Mucosa of stomach (tissue), 1 donor: ENCODE results near the gene MARS1.

ENCODE experiments used
- H3K27me3 ChIP-seq: one replicate; pipeline ENCODE4 v1.7.0; 2013; ENCODE audit warnings: mild to moderate bottlenecking, low read length; ENCODE audit not compliant: control insufficient read depth, insufficient read depth
- H3K36me3 ChIP-seq: one replicate; pipeline ENCODE4 v1.7.0; 2013; ENCODE audit warnings: low read length; ENCODE audit not compliant: control insufficient read depth, insufficient read depth
- H3K4me1 ChIP-seq: one replicate; pipeline ENCODE4 v1.7.0; 2013; ENCODE audit warnings: mild to moderate bottlenecking, low read length; ENCODE audit not compliant: control insufficient read depth, insufficient read depth
- H3K4me3 ChIP-seq: one replicate; pipeline ENCODE4 v1.7.0; 2013; ENCODE audit warnings: low read length
- H3K9ac ChIP-seq: one replicate; pipeline ENCODE4 v1.7.0; 2013; ENCODE audit warnings: mild to moderate bottlenecking, low read length, moderate library complexity
- H3K9me3 ChIP-seq: one replicate; pipeline ENCODE4 v1.7.0; 2013; ENCODE audit warnings: mild to moderate bottlenecking, low read length, moderate library complexity; ENCODE audit not compliant: control insufficient read depth
- donor health status: Pancreatic carcinoma.

The MARS1 gene

DNA sequence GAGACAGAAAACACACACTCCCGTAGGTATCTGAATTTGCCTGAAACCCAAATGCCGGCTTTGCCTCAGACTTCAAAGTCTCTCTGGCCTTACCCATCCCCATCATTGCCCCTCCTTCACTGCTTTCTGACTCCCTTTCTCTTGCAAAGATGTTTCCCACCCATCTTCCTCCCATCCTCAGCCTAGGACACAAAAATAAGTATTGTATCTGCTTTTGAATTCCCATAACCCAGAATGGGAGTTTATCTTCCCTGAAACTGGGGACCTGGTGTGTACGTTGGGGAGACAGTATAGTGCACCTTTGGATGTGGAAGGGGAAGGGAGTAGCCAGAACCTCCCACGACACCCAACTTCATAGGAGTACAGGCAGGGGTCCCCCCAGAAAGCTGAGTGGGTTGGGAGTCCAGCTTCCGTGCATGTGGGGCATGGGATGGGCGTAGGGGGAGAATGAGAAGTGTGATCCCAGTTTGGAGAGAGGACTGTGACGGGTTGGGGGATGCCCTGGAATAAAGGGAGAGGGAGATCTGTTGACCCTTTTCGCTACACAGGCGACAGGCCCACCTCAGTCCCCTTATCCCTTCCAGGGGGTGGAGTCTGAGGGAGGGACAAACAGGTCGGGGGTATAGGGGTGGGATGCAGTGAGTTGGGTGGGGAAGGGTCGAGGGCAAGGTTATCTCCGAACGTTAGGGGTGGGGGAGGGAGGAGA is 61.5 kb downstream of the MARS1 start:
- Histone ChIP-seq H3K9ac (no peak overlapping the region), H3K4me1 (peaks cover 15% of the 10 kb centered on the region), H3K36me3 (no peaks in the 10 kb centered on the region), H3K4me3 (no peak overlapping the region), H3K27me3 (peaks cover 29% of the 10 kb centered on the region), H3K9me3 (no peaks in the 10 kb centered on the region)

DNA sequence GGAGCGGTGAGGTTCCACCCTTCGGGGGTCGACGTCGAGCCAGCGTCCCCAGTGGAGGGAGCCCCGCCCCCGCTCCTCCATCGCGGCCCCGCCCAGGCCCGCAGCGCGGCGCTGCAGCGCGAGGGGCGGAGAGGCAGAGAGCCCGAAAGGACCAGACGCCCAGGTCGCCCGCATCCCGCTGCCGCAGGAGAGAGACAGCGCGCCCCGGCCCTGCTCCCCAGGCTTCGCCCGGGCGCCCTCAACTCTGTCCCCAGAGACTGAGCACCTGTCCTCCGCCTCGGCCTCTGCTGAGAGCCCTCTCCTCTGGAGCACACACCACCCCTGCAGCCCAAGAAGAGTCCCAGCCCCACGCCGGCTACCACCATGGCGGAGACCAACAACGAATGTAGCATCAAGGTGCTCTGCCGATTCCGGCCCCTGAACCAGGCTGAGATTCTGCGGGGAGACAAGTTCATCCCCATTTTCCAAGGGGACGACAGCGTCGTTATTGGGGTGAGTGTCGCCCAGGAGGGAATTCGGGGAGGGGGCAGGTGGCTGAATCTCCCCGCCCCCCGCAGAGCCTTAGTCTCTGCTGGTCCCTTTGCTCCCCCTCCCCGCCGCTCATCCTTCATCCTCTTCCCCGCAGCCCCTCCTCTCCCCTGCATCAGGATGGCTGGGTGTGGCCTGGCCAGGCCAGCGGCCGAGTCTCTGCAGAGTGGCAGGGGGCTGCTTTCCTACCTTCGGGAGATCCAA is 62.2 kb downstream of the MARS1 start, which contains the start of gene KIF5A:
TSS of gene KIF5A (plus strand) at position 136 of the 732 bp plus-strand sequence. CDS start at position 364, 228 bp downstream.
- H3K4me1 ChIP-seq = peaks cover 15% of the 10 kb centered on the region
- no peaks in the 10 kb centered on the region for H3K36me3 ChIP-seq
- no peak within 1 kb of the TSS for H3K4me3 ChIP-seq
- no peaks in the 10 kb centered on the region for H3K9me3 ChIP-seq
- peaks cover 29% of the 10 kb centered on the region for H3K27me3 ChIP-seq
- peak within 1 kb of the TSS; percentile 20 for H3K9ac ChIP-seq

DNA sequence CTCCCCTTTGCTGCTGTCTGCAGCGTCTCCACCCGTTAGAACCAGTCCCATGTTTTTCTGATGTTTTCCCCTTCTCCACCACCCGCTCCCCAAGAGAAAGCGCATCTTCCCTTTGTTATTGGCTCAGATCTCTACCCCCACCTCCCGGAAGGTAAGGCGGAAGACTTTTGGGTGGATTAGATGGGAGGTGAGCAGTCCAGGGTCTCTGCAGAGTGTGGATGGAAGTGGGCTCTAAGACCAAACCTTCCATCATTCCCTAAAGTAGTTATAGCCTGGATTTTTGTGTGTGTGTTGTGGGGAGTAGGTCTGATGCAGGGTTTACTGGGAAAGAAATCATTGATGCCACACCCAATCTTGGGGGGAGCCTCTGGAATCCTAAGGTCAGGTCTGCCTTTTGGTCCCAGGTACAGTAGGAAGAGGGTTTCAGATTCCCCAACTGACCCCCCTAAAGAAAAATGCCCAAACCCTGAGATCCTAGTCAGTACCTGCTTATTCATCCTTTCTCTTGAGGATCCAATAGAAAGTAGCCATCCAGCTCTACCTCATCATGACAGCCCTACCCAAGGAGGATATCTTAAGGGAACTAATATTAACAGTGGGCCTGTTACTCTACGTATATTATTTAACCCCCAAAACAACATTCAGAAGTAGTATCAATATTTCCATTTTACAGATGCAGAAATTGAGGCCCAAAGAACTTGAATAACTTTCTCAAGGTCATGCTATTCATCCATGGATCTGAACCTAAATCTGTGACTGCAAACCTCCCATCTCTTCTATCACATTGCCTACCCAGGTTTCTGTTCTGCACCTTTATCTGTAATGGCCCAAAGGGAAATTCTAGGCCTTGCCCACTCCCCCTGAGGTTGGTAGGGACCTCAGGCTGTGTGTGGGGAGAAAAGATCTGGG is 63.0 kb downstream of the MARS1 start:
- H3K4me3 ChIP-seq = no peak overlapping the region
- no peaks in the 10 kb centered on the region for H3K36me3 ChIP-seq
- H3K9me3 ChIP-seq = no peaks in the 10 kb centered on the region
- no peak overlapping the region for H3K9ac ChIP-seq
- H3K4me1 ChIP-seq = peaks cover 12% of the 10 kb centered on the region
- peaks cover 29% of the 10 kb centered on the region for H3K27me3 ChIP-seq

GRCh38 chr12:57551637-57552305 is 63.9 kb downstream of the MARS1 start:
- Histone ChIP-seq H3K27me3 (peaks cover 29% of the 10 kb centered on the region), H3K4me3 (no peak overlapping the region), H3K9me3 (no peaks in the 10 kb centered on the region), H3K36me3 (no peaks in the 10 kb centered on the region), H3K9ac (no peak overlapping the region), H3K4me1 (peaks cover 7% of the 10 kb centered on the region)

DNA sequence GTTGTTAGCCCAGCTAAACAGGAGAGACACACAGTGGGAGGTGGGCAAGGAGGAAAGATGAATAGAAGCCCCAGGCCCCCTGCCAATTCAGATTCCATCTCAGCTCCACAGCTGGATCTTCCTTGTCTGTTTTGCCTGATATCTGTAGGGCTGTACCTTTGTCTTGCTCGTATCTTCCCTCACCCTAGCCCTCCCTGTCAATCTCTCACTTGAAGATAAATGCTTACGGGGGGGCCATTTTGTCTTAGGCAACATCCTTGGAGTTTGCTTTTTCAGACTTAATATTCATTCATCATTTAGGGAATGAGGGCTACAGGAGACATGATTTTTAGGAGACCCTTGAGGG is 64.4 kb downstream of the MARS1 start:
- H3K4me1 ChIP-seq = peaks cover 7% of the 10 kb centered on the region
- H3K9ac ChIP-seq = no peak overlapping the region
- no peaks in the 10 kb centered on the region for H3K36me3 ChIP-seq
- H3K27me3 ChIP-seq = peaks cover 29% of the 10 kb centered on the region
- no peaks in the 10 kb centered on the region for H3K9me3 ChIP-seq
- H3K4me3 ChIP-seq = no peak overlapping the region

GRCh38 chr12:57552835-57553313 is 65.0 kb downstream of the MARS1 start:
- H3K4me3 ChIP-seq = no peak overlapping the region
- H3K36me3 ChIP-seq = no peaks in the 10 kb centered on the region
- no peak overlapping the region for H3K9ac ChIP-seq
- peaks cover 7% of the 10 kb centered on the region for H3K4me1 ChIP-seq
- H3K9me3 ChIP-seq = no peaks in the 10 kb centered on the region
- peaks cover 29% of the 10 kb centered on the region for H3K27me3 ChIP-seq

DNA sequence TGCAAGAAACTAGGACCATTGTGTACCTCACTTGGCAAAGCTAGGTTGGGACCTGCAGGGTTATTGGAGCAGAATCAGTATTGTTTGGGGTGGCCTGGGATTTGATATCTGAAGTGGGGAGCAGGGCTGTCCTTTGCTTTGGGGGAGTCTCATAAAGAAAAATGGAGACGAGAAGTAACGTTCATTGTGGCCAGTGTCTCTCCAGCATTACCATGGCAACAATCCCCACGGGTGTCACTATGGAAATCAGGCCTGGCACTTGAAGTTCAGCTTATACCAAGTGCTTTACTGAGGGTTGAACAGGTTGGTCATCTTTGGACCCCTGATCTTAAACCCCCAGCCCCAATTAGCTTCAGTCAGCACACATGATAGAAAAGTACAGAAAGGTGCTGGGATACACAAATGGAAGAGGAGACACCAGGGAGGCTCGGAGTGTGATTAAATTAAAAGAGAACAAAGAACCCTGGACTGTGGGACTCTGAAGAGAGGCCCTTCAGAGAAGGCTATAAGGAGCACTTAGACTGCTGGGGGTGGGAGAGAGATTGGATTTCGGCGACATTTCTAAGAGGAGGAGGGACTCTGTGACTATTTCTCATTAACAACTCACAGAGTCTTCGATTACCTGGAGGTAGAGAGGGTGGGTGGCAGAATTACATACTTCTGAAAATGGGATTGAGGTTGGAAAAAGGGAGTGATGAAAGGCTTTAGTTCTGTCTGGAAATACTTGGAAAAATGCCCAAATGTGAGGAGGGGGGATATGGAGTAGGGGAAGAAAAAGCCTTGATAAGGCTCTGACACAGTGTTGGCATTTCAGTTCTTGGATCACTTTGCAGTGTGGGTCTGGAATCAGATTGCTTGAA is 65.7 kb downstream of the MARS1 start:
- Histone ChIP-seq H3K36me3 (no peaks in the 10 kb centered on the region), H3K27me3 (peaks cover 23% of the 10 kb centered on the region), H3K4me1 (peaks cover 7% of the 10 kb centered on the region), H3K4me3 (no peak overlapping the region), H3K9ac (no peak overlapping the region), H3K9me3 (no peaks in the 10 kb centered on the region)

DNA sequence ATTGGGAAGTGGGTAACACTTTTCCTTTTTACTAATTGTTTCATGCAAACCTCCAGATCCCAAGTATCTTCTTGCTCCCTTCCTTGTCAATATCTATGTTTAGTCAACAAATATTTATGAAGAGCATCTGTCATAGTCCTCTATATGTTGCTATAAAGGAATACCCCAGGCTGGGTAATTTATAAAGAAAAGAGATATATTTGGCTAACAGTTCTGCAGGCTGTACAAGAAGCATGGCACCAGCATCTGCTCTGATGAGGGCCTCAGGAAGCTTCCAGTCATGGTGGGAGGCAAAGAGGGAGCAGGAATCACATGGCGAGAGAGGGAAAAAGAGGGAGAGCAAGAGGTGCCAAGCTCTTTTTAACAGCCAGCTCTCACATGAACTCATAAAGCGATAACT is 66.6 kb downstream of the MARS1 start:
- peaks cover 14% of the 10 kb centered on the region for H3K27me3 ChIP-seq
- H3K9me3 ChIP-seq = no peaks in the 10 kb centered on the region
- no peak overlapping the region for H3K4me3 ChIP-seq
- no peaks in the 10 kb centered on the region for H3K36me3 ChIP-seq
- peaks cover 7% of the 10 kb centered on the region for H3K4me1 ChIP-seq
- H3K9ac ChIP-seq = no peak overlapping the region

DNA sequence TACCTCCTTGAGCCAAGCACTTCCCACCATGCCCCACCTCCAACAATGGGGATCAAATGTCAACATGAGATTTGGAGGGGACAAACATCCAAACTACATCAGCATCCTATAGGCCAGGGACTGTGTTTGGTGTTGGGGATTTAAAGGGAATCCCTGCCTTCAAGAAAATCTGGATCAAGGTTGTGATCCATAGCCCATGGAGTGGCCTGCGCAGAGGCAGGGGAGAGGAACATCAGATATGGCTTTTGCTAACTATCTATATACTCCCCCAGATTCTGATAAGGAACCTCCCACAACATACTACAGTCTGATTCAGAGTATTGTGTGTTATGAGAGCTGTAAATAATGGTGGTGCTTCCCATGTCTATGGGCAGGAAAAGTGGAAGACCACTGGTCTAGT is 67.0 kb downstream of the MARS1 start:
- H3K36me3 ChIP-seq = no peaks in the 10 kb centered on the region
- H3K4me1 ChIP-seq = peaks cover 4% of the 10 kb centered on the region
- no peak overlapping the region for H3K4me3 ChIP-seq
- no peak overlapping the region for H3K9ac ChIP-seq
- H3K27me3 ChIP-seq = peaks cover 10% of the 10 kb centered on the region
- no peaks in the 10 kb centered on the region for H3K9me3 ChIP-seq

- H3K4me1 ChIP-seq = no peaks in the 10 kb centered on the region
- no peak overlapping the region for H3K4me3 ChIP-seq
- no peaks in the 10 kb centered on the region for H3K36me3 ChIP-seq
These were observed 71.0 kb downstream of the MARS1 start for GRCh38 chr12:57558864-57559263.

DNA sequence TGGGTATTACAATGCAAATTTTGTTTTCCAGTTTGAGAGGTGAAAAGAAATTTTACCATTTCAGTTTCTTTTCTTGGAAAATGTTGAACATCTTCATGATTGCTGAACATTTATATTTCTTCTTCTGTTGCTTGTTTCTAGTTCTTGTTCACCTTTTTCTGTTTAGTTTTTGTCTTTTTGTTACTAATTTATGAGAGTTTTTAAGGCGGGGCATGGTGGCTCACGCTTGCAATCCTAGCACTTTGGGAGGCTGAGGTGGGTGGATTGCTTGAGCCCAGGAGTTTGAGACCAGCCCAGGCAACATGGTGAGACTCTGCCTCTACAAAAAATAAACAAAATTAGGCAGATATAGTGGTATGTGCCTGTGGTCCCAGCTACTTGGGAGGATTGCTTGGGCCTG is 72.6 kb downstream of the MARS1 start:
- Histone ChIP-seq H3K36me3 (no peaks in the 10 kb centered on the region), H3K4me1 (no peaks in the 10 kb centered on the region), H3K9me3 (no peaks in the 10 kb centered on the region), H3K9ac (no peak overlapping the region), H3K4me3 (no peak overlapping the region), H3K27me3 (no peaks in the 10 kb centered on the region)

More at GRCh38 chr12:57558864-57559263, 71.0 kb downstream of the MARS1 start:
- Histone ChIP-seq H3K27me3 (no peaks in the 10 kb centered on the region), H3K9me3 (no peaks in the 10 kb centered on the region), H3K9ac (no peak overlapping the region)
